Endodermal cell (in vitro differentiated cells): ENCODE measurements around the gene BDKRB1. TPM values are rescaled to one million over a fixed set of nuclear protein-coding genes. Genes with fewer than 3 reads are reported as not detected.

Source experiments
- DNase-seq: peaks from one replicate; pipeline ENCODE4 v3.0.0-alpha.2; 2017
- H3K27ac ChIP-seq: 2 replicates; pipeline ENCODE4 v1.5.1; 2013; ENCODE audit warnings: mild to moderate bottlenecking, low read depth, low read length, moderate library complexity
- H3K27me3 ChIP-seq: 2 replicates; pipeline ENCODE4 v1.6.1; 2013; ENCODE audit warnings: mild to moderate bottlenecking, low read length, moderate library complexity; ENCODE audit not compliant: insufficient read depth, control insufficient read depth, poor library complexity, severe bottlenecking
- H3K36me3 ChIP-seq: 2 replicates; pipeline ENCODE4 v1.7.0; 2013; ENCODE audit warnings: mild to moderate bottlenecking, low read length, moderate library complexity; ENCODE audit not compliant: control insufficient read depth, insufficient read depth
- H3K4me1 ChIP-seq: one replicate; pipeline ENCODE4 v1.7.0; 2013; ENCODE audit warnings: low read length; ENCODE audit not compliant: control insufficient read depth, insufficient read depth
- H3K4me3 ChIP-seq: 2 replicates; pipeline ENCODE4 v1.5.1; 2013; ENCODE audit warnings: mild to moderate bottlenecking, low read length, moderate library complexity
- H3K9ac ChIP-seq: 2 replicates; pipeline ENCODE4 v1.6.1; 2013; ENCODE audit warnings: mild to moderate bottlenecking, low read length, moderate library complexity; ENCODE audit not compliant: poor library complexity, severe bottlenecking; ENCODE audit errors: extremely low read depth
- H3K9me3 ChIP-seq: 2 replicates; pipeline ENCODE4 v1.6.1; 2013; ENCODE audit warnings: mild to moderate bottlenecking, low read length, moderate library complexity; ENCODE audit not compliant: control insufficient read depth
- H3K27ac Mint-ChIP-seq: 2 replicates; pipeline ENCODE4 v1.8.0; 2020; ENCODE audit warnings: mixed read lengths
- H3K27me3 Mint-ChIP-seq: 2 replicates; pipeline ENCODE4 v1.8.0; 2021; ENCODE audit warnings: mild to moderate bottlenecking, mixed read lengths; ENCODE audit not compliant: insufficient read depth
- H3K36me3 Mint-ChIP-seq: 2 replicates; pipeline ENCODE4 v1.8.0; 2020; ENCODE audit warnings: low read depth, mixed read lengths
- H3K4me1 Mint-ChIP-seq: 2 replicates; pipeline ENCODE4 v1.8.0; 2020; ENCODE audit warnings: mixed read lengths
- H3K4me3 Mint-ChIP-seq: 2 replicates; pipeline ENCODE4 v1.8.0; 2020; ENCODE audit warnings: mild to moderate bottlenecking, moderate library complexity, mixed read lengths
- H3K9me3 Mint-ChIP-seq: 2 replicates; pipeline ENCODE4 v1.8.0; 2020; ENCODE audit warnings: mild to moderate bottlenecking, mixed read lengths
- WGBS, 2 experiments: methylation state at CpG; one replicate each; pipeline versions ENCODE4 v1.1.5 to v1.1.7; 2013; ENCODE audit warnings: missing lambda C conversion rate in 2 of 2, mixed read lengths in 1 of 2; ENCODE audit not compliant: insufficient coverage in 1 of 2, insufficient read length in 1 of 2; 5-methylcytosine and 5-hydroxymethylcytosine counted together
- total RNA-seq, 2 donors: library from RNA; stranded (reverse); fragmentation: NEBNext Ultra II Directional in 1 of 2; extraction: Animal tissue kit (Norgen Biotek cat#: 25700) in 1 of 2; gene quantifications; 2 replicates in 1 of 2; 3 replicates in 1 of 2; pipeline ENCODE4 v1.2.1, GENCODE V29; 2021
- TF ChIP-seq, protein P1 (sequence below): fragments of 200-600 bp; sonication (generic); conservative IDR thresholded peaks from 2 replicates; pipeline ENCODE4 v1.5.0; 2021; ENCODE audit warnings: antibody characterized with exemption, mild to moderate bottlenecking

Gene BDKRB1
- total RNA-seq, 2 donors from 2014 or later: 0.24 TPM; not detected in 1

DNA sequence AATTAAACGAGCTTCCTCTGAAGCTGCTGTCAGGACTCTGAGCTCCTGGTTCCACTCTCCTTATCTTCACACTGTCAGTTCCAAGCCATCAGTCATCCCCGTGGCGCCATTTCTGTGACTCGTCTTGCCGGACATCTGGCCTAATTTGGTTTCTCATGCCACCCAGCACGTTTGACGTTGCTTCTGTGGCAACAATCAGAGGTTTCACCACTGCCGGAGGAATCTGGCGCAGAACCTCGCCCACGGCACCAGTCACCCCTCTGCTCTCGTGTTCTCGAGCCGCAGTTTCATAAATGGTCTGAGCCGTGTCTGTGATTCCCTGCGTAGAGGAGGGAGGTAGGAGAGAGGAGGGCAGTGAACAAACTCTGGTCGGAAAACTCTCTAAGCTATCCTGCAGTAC is 29.7 kb downstream of the BDKRB1 start:
- H3K9ac ChIP-seq: no peak overlapping the region
- no peak for DNase-seq
- H3K27me3 ChIP-seq: no peaks in the 10 kb centered on the region
- H3K4me3 ChIP-seq: no peak overlapping the region
- TF ChIP-seq, protein P1, sequence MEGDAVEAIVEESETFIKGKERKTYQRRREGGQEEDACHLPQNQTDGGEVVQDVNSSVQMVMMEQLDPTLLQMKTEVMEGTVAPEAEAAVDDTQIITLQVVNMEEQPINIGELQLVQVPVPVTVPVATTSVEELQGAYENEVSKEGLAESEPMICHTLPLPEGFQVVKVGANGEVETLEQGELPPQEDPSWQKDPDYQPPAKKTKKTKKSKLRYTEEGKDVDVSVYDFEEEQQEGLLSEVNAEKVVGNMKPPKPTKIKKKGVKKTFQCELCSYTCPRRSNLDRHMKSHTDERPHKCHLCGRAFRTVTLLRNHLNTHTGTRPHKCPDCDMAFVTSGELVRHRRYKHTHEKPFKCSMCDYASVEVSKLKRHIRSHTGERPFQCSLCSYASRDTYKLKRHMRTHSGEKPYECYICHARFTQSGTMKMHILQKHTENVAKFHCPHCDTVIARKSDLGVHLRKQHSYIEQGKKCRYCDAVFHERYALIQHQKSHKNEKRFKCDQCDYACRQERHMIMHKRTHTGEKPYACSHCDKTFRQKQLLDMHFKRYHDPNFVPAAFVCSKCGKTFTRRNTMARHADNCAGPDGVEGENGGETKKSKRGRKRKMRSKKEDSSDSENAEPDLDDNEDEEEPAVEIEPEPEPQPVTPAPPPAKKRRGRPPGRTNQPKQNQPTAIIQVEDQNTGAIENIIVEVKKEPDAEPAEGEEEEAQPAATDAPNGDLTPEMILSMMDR: no peak
- H3K27ac Mint-ChIP-seq: peak overlapping the region; percentile 66
- H3K36me3 Mint-ChIP-seq: peaks cover 18% of the 10 kb centered on the region
- H3K4me1 Mint-ChIP-seq: no peaks in the 10 kb centered on the region
- no peak overlapping the region for H3K4me3 Mint-ChIP-seq
- no peaks in the 10 kb centered on the region for H3K9me3 Mint-ChIP-seq
- H3K9me3 ChIP-seq: no peaks in the 10 kb centered on the region
- H3K27ac ChIP-seq: no peak overlapping the region
- H3K27me3 Mint-ChIP-seq: no peaks in the 10 kb centered on the region
- peaks cover 15% of the 10 kb centered on the region for H3K36me3 ChIP-seq
- no peaks in the 10 kb centered on the region for H3K4me1 ChIP-seq
- 91 to 95% methylated on average over 15 to 17 of the region's 17 CpGs for WGBS, 2 experiments

DNA sequence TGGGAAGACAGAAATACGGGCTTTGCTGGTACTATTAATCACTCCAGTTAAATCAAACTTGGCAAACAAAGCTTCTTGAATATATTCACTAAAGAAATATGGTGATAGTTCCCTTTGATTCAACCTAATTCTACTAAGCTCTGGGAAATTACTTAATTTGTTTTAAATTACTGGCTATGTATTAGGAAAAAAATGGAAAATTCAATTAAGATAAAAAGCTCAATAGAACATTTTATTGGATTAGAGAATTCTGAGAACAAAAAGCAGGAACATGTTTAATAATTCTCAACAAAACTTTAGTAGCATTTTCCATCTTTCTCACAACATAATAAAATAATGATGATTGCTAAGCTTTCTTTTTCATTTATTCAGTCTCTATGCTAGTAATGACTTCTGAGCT is 30.2 kb downstream of the BDKRB1 start:
- H3K9ac ChIP-seq: no peak overlapping the region
- peaks cover 21% of the 10 kb centered on the region for H3K36me3 ChIP-seq
- no peak for DNase-seq
- no peaks in the 10 kb centered on the region for H3K27me3 ChIP-seq
- TF ChIP-seq, protein P1: no peak
- H3K4me1 ChIP-seq: no peaks in the 10 kb centered on the region
- no peak overlapping the region for H3K27ac ChIP-seq
- H3K27ac Mint-ChIP-seq: no peak overlapping the region
- H3K27me3 Mint-ChIP-seq: no peaks in the 10 kb centered on the region
- no peaks in the 10 kb centered on the region for H3K9me3 ChIP-seq
- no peaks in the 10 kb centered on the region for H3K9me3 Mint-ChIP-seq
- H3K4me3 Mint-ChIP-seq: no peak overlapping the region
- no CpG with 5 or more reads among the region's 1 CpG for WGBS, 2 experiments
- no peaks in the 10 kb centered on the region for H3K4me1 Mint-ChIP-seq
- H3K4me3 ChIP-seq: no peak overlapping the region
- H3K36me3 Mint-ChIP-seq: peaks cover 18% of the 10 kb centered on the region

DNA sequence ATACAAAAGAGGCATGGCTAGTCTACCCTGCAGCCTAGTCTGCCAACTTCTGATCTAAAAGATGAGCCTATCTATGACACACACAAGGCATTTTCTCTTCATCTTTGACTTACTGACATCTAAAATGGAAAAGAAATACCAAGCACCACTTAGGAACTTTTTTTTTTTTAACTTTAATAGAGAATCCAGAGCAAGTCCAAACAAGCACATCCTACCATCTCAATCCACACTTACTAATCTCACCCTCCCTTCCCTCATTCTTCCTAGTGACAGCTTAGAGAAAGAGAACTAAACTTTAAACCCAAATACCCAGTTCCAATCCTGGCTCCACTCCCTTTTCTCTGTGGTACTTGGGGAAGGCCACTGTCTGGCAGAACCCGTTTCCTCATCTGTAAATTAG is 31.8 kb downstream of the BDKRB1 start:
- Histone ChIP-seq H3K9ac (no peak overlapping the region), H3K27me3 (no peaks in the 10 kb centered on the region), H3K36me3 (peaks cover 24% of the 10 kb centered on the region), H3K9me3 (no peaks in the 10 kb centered on the region), H3K4me1 (no peaks in the 10 kb centered on the region), H3K4me3 (no peak overlapping the region), H3K27ac (no peak overlapping the region)
- Mint-ChIP-seq H3K4me1 (no peaks in the 10 kb centered on the region), H3K4me3 (no peak overlapping the region), H3K27me3 (no peaks in the 10 kb centered on the region), H3K9me3 (no peaks in the 10 kb centered on the region), H3K27ac (no peak overlapping the region), H3K36me3 (peaks cover 18% of the 10 kb centered on the region)
- TF ChIP-seq, protein P1: no peak
- 95% methylated on average over 1 of the region's 1 CpG; no CpG with 5 or more reads in 1 of the 2 experiments for WGBS, 2 experiments
- DNase-seq: no peak
